AG10803 (cell line): ENCODE measurements around the gene NLE1.

ENCODE experiments used
- DNase-seq: peaks from one replicate; pipeline ENCODE4 v3.0.0; 2010; ENCODE audit warnings: low read depth
- H3K4me3 ChIP-seq: 2 replicates; pipeline ENCODE4 v1.5.1; 2011; ENCODE audit warnings: mild to moderate bottlenecking, low read length, control low read depth
- CTCF ChIP-seq: conservative IDR thresholded peaks from 2 replicates; pipeline ENCODE4 v1.5.1; 2011; ENCODE audit warnings: mild to moderate bottlenecking, low read length, control low read depth, inconsistent platforms

NLE1 gene

DNA sequence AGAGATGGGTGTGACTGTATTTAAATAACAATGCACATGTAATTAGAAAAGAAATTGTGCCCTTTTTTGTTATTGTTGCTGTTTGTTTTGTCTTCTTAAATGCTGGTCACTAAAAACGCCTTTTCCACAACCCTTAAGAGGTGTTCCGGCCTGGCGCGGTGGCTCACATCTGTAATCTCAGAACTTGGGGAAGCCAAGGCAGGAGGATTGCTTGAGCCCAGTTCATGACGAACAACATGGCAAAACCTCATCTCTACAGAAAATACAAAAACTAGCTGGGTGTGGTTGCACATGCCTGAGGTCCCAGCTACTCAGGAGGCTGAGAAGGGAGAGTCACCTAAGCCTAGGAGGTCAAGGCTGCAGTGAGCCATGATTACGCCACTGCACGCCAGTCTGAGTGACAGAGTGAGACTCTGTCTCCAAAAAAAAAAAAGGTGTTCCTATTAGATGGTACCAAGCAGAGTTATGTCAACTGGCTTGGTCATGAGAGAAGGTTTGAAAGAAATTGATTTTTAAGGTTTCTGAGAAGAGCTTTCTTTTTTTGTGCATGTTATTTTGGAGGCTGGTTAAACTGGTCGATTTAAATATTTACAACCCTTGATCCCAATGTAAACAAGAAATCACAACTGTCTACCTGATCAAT lies 55.1 kb downstream of the NLE1 start:
- TF ChIP-seq CTCF, result no peak
- H3K4me3 ChIP-seq, result no peak overlapping the region
- no peak for DNase-seq

DNA sequence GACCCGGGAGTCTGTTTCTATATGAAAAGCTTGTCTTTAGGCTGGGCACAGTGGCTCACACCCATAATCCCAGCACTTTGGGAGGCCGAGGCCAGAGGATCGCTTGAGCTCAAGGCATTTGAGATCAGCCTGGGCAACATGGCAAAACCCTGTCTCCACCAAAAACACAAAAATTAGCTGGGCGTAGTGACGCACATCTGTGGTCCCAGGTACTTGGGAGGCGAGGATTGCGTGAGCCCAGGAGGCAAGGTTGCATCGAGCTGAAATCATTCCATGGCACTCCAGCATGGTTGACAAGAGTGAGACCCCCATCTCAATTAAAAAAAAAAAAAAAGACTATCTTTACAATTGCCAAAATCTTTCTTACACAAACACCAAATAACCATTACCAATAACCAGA lies 55.9 kb downstream of the NLE1 start:
- TF ChIP-seq CTCF, result no peak
- H3K4me3 ChIP-seq, result no peak overlapping the region
- no peak for DNase-seq

DNA sequence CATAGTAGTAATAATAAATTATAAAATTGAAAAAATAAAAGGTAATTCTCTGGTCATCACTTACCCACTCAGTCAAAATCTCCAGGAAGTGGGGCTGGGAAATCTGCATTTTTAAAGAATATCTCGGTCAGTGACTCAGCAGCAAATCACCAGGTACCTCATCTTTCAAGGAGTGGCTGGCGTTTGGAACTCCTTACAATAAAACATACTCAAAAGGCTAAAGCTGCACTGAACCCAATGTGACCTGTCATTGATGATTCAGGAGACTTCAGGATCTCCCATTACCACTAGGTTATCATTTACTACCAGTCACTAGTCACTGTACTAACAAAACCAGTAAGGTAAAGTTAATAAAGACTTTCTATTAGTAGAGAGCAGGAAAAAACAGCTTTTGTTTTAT lies 57.1 kb downstream of the NLE1 start:
- no peak for TF ChIP-seq CTCF
- no peak for DNase-seq
- no peak overlapping the region for H3K4me3 ChIP-seq

DNA sequence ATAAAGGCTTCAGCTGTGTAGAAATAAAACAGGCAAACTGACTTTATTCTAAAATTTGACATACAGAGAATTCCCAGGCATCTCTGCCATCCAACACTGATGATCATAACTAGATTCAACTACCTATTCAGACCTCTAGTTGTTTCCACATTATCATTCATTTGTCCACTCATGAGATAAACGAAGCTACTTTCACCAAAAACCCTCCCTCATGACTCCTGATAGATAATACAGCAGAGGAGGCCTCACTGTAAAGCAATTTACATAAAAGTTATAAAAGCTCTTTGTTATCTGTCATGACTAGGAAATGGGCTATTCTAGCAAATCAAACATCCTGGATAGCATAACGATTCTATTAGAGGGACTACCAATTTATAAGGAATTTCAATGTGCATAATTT lies 59.0 kb downstream of the NLE1 start:
- no peak overlapping the region for H3K4me3 ChIP-seq
- TF ChIP-seq CTCF, result no peak
- DNase-seq, result no peak

GRCh38 chr17:35082073-35082657 lies 59.9 kb downstream of the NLE1 start:
- no peak for TF ChIP-seq CTCF
- no peak overlapping the region for H3K4me3 ChIP-seq
- DNase-seq, result peak; percentile 78

- no peak overlapping the region for H3K4me3 ChIP-seq
- no peak for TF ChIP-seq CTCF
- no peak for DNase-seq
Observed at GRCh38 chr17:35081638-35082037, 60.5 kb downstream of the NLE1 start.

DNA sequence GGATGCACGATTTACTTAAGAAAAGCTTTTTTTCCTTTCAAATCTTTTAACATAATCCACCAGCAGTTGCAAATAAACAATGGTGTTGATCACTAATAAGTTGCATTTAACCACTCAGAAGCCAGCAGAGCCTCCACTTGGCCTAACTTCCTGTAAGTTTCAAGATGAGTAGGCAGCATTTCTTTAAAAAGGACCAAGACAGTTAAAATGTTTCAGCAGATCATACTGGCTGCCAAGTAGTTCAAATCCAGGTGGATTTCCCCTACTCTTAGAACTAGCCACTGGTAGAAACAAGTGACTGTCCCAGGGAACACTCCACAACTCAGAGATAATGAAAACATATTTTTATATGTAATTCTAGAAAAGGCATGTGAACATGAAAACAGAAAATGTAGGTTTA lies 61.6 kb downstream of the NLE1 start:
- DNase-seq, result no peak
- no peak for TF ChIP-seq CTCF
- H3K4me3 ChIP-seq, result no peak overlapping the region
